HG03025 (cell line): ENCODE measurements around the gene PON3.

Experiments used
- ATAC-seq: cut with Tn5 transposase; IDR thresholded peaks from one replicate; pipeline ENCODE4 v1.9.1; 2021; ENCODE audit warnings: mild to moderate bottlenecking, moderate library complexity; ENCODE audit not compliant: unreplicated experiment, low FRiP score

Gene PON3

GRCh38 chr7:95312561-95312960 is 83.6 kb downstream of the PON3 start:
- ATAC-seq: no peak

- ATAC-seq: no peak
These were observed 84.8 kb downstream of the PON3 start for GRCh38 chr7:95311389-95311788.

- ATAC-seq: no peak
These were observed 86.2 kb downstream of the PON3 start for GRCh38 chr7:95309951-95310350.
